GM12875 (cell line): Measurements from ENCODE around the gene STARD13.

Experiments
- H3K4me3 ChIP-seq: one replicate; pipeline ENCODE4 v1.5.1; 2011; ENCODE audit warnings: low read depth, low read length, control low read depth
- TF ChIP-seq, protein P1 (sequence below): IDR thresholded peaks from 2 replicates; pipeline ENCODE4 v1.5.1; 2011; ENCODE audit warnings: low read depth, mild to moderate bottlenecking, control low read depth, inconsistent platforms, low read length, moderate library complexity, borderline replicate concordance; ENCODE audit not compliant: insufficient read depth

The STARD13 gene

GRCh38 chr13:33326246-33326645 lies 40.7 kb upstream of the STARD13 start:
- TF ChIP-seq, protein P1, sequence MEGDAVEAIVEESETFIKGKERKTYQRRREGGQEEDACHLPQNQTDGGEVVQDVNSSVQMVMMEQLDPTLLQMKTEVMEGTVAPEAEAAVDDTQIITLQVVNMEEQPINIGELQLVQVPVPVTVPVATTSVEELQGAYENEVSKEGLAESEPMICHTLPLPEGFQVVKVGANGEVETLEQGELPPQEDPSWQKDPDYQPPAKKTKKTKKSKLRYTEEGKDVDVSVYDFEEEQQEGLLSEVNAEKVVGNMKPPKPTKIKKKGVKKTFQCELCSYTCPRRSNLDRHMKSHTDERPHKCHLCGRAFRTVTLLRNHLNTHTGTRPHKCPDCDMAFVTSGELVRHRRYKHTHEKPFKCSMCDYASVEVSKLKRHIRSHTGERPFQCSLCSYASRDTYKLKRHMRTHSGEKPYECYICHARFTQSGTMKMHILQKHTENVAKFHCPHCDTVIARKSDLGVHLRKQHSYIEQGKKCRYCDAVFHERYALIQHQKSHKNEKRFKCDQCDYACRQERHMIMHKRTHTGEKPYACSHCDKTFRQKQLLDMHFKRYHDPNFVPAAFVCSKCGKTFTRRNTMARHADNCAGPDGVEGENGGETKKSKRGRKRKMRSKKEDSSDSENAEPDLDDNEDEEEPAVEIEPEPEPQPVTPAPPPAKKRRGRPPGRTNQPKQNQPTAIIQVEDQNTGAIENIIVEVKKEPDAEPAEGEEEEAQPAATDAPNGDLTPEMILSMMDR: no peak

GRCh38 chr13:33323801-33324510 lies 38.4 kb upstream of the STARD13 start:
- no peak overlapping the region for H3K4me3 ChIP-seq
- TF ChIP-seq, protein P1: no peak

More at GRCh38 chr13:33326246-33326645, 40.7 kb upstream of the STARD13 start:
- H3K4me3 ChIP-seq: no peak overlapping the region

GRCh38 chr13:33322965-33323668 lies 37.6 kb upstream of the STARD13 start:
- no peak overlapping the region for H3K4me3 ChIP-seq
- TF ChIP-seq, protein P1: no peak

DNA sequence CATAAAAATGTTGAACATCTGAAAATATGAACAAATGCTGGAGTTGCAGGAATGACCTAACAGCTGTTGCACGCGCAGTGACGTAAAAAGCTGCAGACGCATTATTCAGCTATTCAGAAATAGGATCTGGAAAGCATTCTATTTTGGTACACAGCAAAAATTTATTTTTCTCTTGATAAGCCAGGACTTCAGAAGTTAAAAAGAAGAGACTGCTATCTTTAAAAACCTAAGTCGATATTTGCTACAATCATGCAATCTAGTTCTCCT lies 36.9 kb upstream of the STARD13 start:
- TF ChIP-seq, protein P1: no peak
- H3K4me3 ChIP-seq: no peak overlapping the region

GRCh38 chr13:33321686-33322542 lies 36.4 kb upstream of the STARD13 start:
- TF ChIP-seq, protein P1: no peak
- no peak overlapping the region for H3K4me3 ChIP-seq

DNA sequence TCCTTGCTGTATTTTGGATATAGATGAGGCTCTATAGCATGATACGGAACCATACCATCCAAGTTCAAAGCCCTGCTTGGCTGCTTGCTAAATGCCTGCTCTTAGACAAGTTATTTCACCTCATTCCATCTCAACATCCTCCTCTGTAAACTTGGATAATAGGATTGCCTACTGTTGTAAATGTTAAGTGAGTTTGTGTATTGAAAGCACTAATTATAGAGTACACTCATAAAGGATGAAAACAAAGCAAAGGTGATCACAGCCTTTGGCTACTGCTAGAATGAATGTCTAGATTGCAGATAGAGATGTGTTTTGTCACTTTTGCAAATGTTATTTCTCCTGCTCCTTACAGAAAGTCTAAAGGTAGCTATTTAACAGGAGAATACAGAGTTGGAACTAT lies 34.3 kb upstream of the STARD13 start:
- no peak overlapping the region for H3K4me3 ChIP-seq
- TF ChIP-seq, protein P1: no peak
